Mesenteric fat pad (tissue), 1 donor: ENCODE data around the gene VTI1A. TPM values are rescaled to one million over a fixed set of nuclear protein-coding genes. Genes with fewer than 3 reads are reported as not detected.

ENCODE experiments used
- DNase-seq: peaks from one replicate; pipeline ENCODE4 v3.0.0-alpha.2; 2020; ENCODE audit warnings: low spot score
- total RNA-seq: library from RNA; stranded (reverse); fragmentation: NEBNext Ultra II Directional; extraction: Animal tissue kit (Norgen Biotek cat#: 25700); gene quantifications from one replicate; pipeline ENCODE4 v1.2.1, GENCODE V29; 2021
- donor health status: DM: yes; HTN: yes; CAD: no.

VTI1A gene
- total RNA-seq, 1 donor from 2014 or later = 36.1 TPM

- DNase-seq = no peak
Measured at GRCh38 chr10:112750427-112751167, 303.6 kb downstream of the VTI1A start.

- DNase-seq = no peak
Measured at GRCh38 chr10:112751651-112752050, 304.6 kb downstream of the VTI1A start.

GRCh38 chr10:112752288-112752687, 305.3 kb downstream of the VTI1A start:
- DNase-seq = no peak

GRCh38 chr10:112753961-112754411, 307.0 kb downstream of the VTI1A start:
- no peak for DNase-seq

- no peak for DNase-seq
Measured at GRCh38 chr10:112755446-112756234, 308.6 kb downstream of the VTI1A start.

- no peak for DNase-seq
Measured at GRCh38 chr10:112756235-112756527, 309.2 kb downstream of the VTI1A start.

GRCh38 chr10:112758961-112759360, 311.9 kb downstream of the VTI1A start:
- no peak for DNase-seq

- DNase-seq = no peak
Measured at GRCh38 chr10:112759496-112759895, 312.5 kb downstream of the VTI1A start.

GRCh38 chr10:112761256-112761655, 314.2 kb downstream of the VTI1A start:
- no peak for DNase-seq

GRCh38 chr10:112763916-112764520, 317.0 kb downstream of the VTI1A start:
- DNase-seq = no peak

GRCh38 chr10:112765717-112766235, 318.8 kb downstream of the VTI1A start:
- DNase-seq = no peak

GRCh38 chr10:112766636-112767035, 319.6 kb downstream of the VTI1A start:
- no peak for DNase-seq

GRCh38 chr10:112767156-112767555, 320.1 kb downstream of the VTI1A start:
- DNase-seq = no peak

GRCh38 chr10:112768121-112768520, 321.1 kb downstream of the VTI1A start:
- no peak for DNase-seq

- DNase-seq = no peak
Measured at GRCh38 chr10:112769081-112769480, 322.1 kb downstream of the VTI1A start.

GRCh38 chr10:112769611-112770370, 322.8 kb downstream of the VTI1A start:
- no peak for DNase-seq

GRCh38 chr10:112771733-112772132, 324.7 kb downstream of the VTI1A start:
- DNase-seq = no peak

- DNase-seq = no peak
Measured at GRCh38 chr10:112773783-112774182, 326.8 kb downstream of the VTI1A start.

- DNase-seq = no peak
Measured at GRCh38 chr10:112774210-112774609, 327.2 kb downstream of the VTI1A start.

- DNase-seq = no peak
Measured at GRCh38 chr10:112774798-112775197, 327.8 kb downstream of the VTI1A start.

- DNase-seq = no peak
Measured at GRCh38 chr10:112775381-112775780, 328.4 kb downstream of the VTI1A start.
